Smooth muscle cell (in vitro differentiated cells): ENCODE results near the gene C5orf58. TPM values are rescaled to one million over a fixed set of nuclear protein-coding genes. Genes with fewer than 3 reads are reported as not detected.

Source experiments
- DNase-seq: peaks from one replicate; lab custom pipeline; 2025; ENCODE audit not compliant: unreplicated experiment; lab: John Stamatoyannopoulos, UW
- H2AFZ ChIP-seq: fragments of 200-600 bp; sonication (generic); 2 replicates; pipeline ENCODE4 v1.6.0; 2016; ENCODE audit warnings: antibody characterized with exemption, low read depth, mild to moderate bottlenecking
- H3F3A ChIP-seq: fragments of 200-600 bp; sonication (generic); 2 replicates; pipeline ENCODE4 v1.6.0; 2017; ENCODE audit warnings: antibody characterized with exemption, low read depth
- H3K27ac ChIP-seq: fragments of 200-600 bp; sonication (generic); 2 replicates; pipeline ENCODE4 v1.5.1; 2016; ENCODE audit warnings: low read depth, mild to moderate bottlenecking
- H3K27me3 ChIP-seq: fragments of 200-600 bp; sonication (generic); 2 replicates; pipeline ENCODE4 v1.6.1; 2016; ENCODE audit warnings: low read depth, mild to moderate bottlenecking
- H3K36me3 ChIP-seq: fragments of 200-600 bp; sonication (generic); 2 replicates; pipeline ENCODE4 v1.5.1; 2016; ENCODE audit warnings: low read depth
- H3K4me1 ChIP-seq: fragments of 200-600 bp; sonication (generic); 2 replicates; pipeline ENCODE4 v1.5.1; 2016; ENCODE audit warnings: low read depth
- H3K4me2 ChIP-seq: fragments of 200-600 bp; sonication (generic); 2 replicates; pipeline ENCODE4 v1.6.0; 2016; ENCODE audit warnings: mild to moderate bottlenecking
- H3K4me3 ChIP-seq: fragments of 200-600 bp; sonication (generic); 2 replicates; pipeline ENCODE4 v1.5.1; 2016; ENCODE audit warnings: mild to moderate bottlenecking
- H3K79me2 ChIP-seq: fragments of 200-600 bp; sonication (generic); 2 replicates; pipeline ENCODE4 v1.6.0; 2016; ENCODE audit warnings: low read depth, mild to moderate bottlenecking
- H3K9ac ChIP-seq: fragments of 200-600 bp; sonication (generic); 2 replicates; pipeline ENCODE4 v1.6.0; 2016; ENCODE audit warnings: low read depth
- H3K9me3 ChIP-seq: fragments of 200-600 bp; sonication (generic); replicated peaks from 2 replicates; pipeline ENCODE4 v1.5.1; 2016; ENCODE audit warnings: low read depth
- H4K20me1 ChIP-seq: fragments of 200-600 bp; sonication (generic); 2 replicates; pipeline ENCODE4 v1.6.0; 2016; ENCODE audit warnings: low read depth
- CTCF ChIP-seq: fragments of 200-600 bp; sonication (generic); IDR thresholded peaks from 2 replicates; pipeline ENCODE4 v1.5.1; 2017; ENCODE audit warnings: borderline replicate concordance, mild to moderate bottlenecking, antibody characterized with exemption; ENCODE audit not compliant: insufficient read depth, poor library complexity, severe bottlenecking
- WGBS: methylation state at CpG from one replicate; pipeline ENCODE4 v1.1.7; 2016; ENCODE audit warnings: low lambda C conversion rate; 5-methylcytosine and 5-hydroxymethylcytosine counted together
- polyA plus RNA-seq: library from polyadenylated mRNA; unstranded; fragments of >200 nt; fragmentation: Nextera tagmentation; extraction: Ambion mirVana; gene quantifications from 2 replicates; pipeline ENCODE4 v1.2.1, GENCODE V29; 2016
- total RNA-seq: library from RNA; depleted of rRNA; stranded (reverse); fragments of >200 nt; gene quantifications from 2 replicates; pipeline ENCODE4 v1.2.3, GENCODE V29; 2014

C5orf58 gene
- total and polyA plus RNA-seq, 2 experiments from 2014 or later, result not detected

- Histone ChIP-seq H3K4me3 (no peak overlapping the region), H3F3A (no peaks in the 10 kb centered on the region), H3K27me3 (no peaks in the 10 kb centered on the region), H3K79me2 (no peaks in the 10 kb centered on the region), H3K27ac (no peak overlapping the region), H4K20me1 (no peaks in the 10 kb centered on the region), H3K9me3 (no peaks in the 10 kb centered on the region), H3K36me3 (no peaks in the 10 kb centered on the region), H3K9ac (no peak overlapping the region), H2AFZ (no peak overlapping the region), H3K4me2 (no peak overlapping the region), H3K4me1 (peaks cover under 1% of the 10 kb centered on the region)
- WGBS, result 91% methylated on average over 6 of the region's 6 CpGs
- TF ChIP-seq CTCF, result no peak
- no peak for DNase-seq
Observed at GRCh38 chr5:170228762-170229435, 3.9 kb upstream of the C5orf58 start.

GRCh38 chr5:170233358-170233892 lies 640 bp downstream of the C5orf58 start:
- Histone ChIP-seq H2AFZ (no peak overlapping the region), H3K9ac (no peak overlapping the region), H3K27me3 (no peaks in the 10 kb centered on the region), H3K9me3 (no peaks in the 10 kb centered on the region), H3K79me2 (no peaks in the 10 kb centered on the region), H3K27ac (no peak overlapping the region), H4K20me1 (no peaks in the 10 kb centered on the region), H3K4me3 (no peak overlapping the region), H3F3A (no peaks in the 10 kb centered on the region), H3K4me1 (peaks cover under 1% of the 10 kb centered on the region), H3K4me2 (no peak overlapping the region), H3K36me3 (no peaks in the 10 kb centered on the region)
- TF ChIP-seq CTCF, result no peak
- 96% methylated on average over 15 of the region's 18 CpGs for WGBS
- DNase-seq, result no peak

- H3K4me2 ChIP-seq, result no peak overlapping the region
- H3K4me3 ChIP-seq, result no peak overlapping the region
- no peak overlapping the region for H3K9ac ChIP-seq
- H3K79me2 ChIP-seq, result no peaks in the 10 kb centered on the region
- DNase-seq, result no peak
- H3F3A ChIP-seq, result no peaks in the 10 kb centered on the region
- no peaks in the 10 kb centered on the region for H4K20me1 ChIP-seq
- peaks cover 8% of the 10 kb centered on the region for H3K4me1 ChIP-seq
- no peaks in the 10 kb centered on the region for H3K9me3 ChIP-seq
- no peak for TF ChIP-seq CTCF
- no peaks in the 10 kb centered on the region for H3K27me3 ChIP-seq
- H3K27ac ChIP-seq, result no peak overlapping the region
- H2AFZ ChIP-seq, result no peak overlapping the region
- WGBS, result 83% methylated on average over 3 of the region's 3 CpGs
- H3K36me3 ChIP-seq, result no peaks in the 10 kb centered on the region
Observed at GRCh38 chr5:170235876-170236864, 3.4 kb downstream of the C5orf58 start.
